ENCODE measurements around the gene SLC25A21.
"Not testable (repeated sequence)": the region's sequence is repeated elsewhere in the genome, so short reads cannot be mapped to it uniquely, and the experiment has no call there.

The SLC25A21 gene

DNA sequence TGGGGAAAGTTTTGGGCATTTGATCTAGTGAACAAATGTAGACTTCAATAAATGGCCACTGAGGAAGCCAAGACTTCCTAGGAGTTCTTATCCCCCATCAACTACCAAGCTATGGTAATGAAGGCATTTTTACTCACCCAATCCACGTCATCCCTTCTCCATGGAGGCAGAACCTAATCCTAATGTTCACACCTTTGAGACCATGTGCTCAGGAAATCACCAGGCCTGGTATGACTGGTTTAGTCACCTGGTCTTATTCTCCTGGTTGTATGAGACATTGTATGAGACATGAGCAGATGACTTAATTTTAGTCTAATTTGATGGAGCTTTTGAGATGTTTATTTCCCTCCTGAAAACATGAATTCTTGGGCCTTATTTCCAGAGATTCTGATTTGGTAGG lies 422.2 kb downstream of the SLC25A21 start:
- DNase-seq = no peak

- no peak for DNase-seq
Measured at GRCh38 chr14:36748610-36749213, 423.7 kb downstream of the SLC25A21 start.

DNA sequence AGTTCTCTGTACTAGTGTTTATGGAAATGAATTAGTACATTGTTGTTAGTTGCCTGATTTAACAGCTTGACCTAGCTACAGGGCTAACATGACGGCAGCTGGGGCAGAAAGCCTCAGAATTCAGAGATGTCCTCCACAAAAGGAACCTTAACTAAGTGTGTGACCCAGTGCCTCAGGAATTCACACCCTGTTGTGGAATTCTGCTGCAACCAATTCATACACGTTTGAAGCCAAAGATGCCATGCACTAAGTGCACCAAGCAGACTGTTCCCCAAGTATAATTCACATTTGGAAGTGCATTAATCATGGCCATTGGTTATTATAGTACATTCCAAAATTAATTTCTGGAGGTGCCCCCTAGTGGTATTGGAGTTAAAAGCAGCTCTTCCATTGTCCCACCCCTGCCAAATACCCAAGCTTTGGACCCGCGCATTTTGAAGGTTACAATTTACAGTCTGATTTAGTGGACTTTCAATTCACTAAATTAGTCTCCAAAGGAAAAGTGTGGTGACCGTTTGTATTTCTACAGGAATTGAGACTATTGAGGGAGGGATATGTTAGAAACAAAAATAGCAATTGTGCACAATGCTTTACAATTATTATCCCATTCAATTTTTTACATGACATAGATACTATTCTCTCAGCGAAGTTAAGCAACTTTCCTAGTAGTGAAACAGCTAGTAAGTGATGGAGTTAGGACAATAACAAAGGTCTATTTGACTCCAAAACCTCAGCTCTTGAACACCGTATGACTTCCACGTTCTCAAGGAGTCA lies 424.8 kb downstream of the SLC25A21 start:
- DNase-seq = no peak

DNA sequence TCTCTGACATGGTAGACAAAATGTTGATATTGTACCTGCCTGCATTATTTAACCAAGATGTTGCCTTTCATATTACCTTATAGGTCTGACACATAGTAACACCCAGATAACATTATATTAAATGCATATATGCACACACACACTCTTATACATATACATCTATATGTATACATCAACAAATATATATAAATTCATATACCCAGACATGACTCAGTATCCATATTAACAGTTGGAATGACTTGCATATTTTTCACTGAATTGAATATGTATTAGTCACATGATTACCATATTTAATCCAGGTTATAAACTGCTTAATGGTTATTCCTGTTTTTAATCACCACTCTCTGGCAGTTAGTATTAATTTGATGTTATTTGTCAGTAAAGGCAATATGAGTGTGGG lies 425.5 kb downstream of the SLC25A21 start:
- DNase-seq = no peak

- DNase-seq = no peak
Measured at GRCh38 chr14:36741858-36742257, 430.5 kb downstream of the SLC25A21 start.

DNA sequence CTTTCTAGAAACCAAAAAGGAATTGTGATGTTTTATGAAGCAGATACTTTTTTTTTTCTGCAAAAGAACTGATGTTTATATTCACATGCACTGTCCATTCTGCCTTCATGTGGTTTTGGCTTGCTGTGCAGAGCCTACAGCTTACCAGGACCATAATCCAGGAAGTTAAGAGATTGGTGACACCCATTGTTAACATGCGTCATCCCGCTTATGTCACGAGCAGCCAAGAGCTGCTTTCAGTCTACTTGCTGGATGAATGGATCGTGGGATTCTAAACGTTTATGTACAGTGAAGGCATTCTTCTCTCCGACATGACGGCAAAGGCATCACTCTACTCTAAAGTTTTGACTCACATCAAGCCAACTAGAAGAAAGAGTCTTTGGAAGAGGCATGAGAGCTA lies 434.1 kb downstream of the SLC25A21 start:
- no peak for DNase-seq

DNA sequence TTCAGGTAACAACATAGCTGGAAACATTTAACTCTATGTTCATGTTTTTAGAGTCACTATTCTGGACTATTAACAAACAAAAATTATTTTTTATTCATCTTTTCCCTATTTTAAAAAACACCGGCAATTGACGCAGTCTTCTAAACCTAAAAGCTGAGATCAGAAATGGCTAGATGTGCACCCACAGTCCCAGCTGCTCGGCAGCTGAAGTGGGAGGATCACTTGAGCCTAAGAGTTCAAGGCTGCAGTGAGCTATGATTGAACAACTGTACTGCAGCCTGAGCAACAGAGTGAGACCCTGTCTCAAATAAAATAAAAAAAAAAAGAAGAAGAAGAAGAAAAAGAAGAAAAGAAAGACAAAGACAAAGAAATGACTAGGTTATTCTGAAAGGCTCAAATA lies 446.3 kb downstream of the SLC25A21 start:
- DNase-seq = no peak

- no peak for DNase-seq
Measured at GRCh38 chr14:36724162-36724561, 448.2 kb downstream of the SLC25A21 start.

- no peak for DNase-seq
Measured at GRCh38 chr14:36723530-36723929, 448.9 kb downstream of the SLC25A21 start.

DNA sequence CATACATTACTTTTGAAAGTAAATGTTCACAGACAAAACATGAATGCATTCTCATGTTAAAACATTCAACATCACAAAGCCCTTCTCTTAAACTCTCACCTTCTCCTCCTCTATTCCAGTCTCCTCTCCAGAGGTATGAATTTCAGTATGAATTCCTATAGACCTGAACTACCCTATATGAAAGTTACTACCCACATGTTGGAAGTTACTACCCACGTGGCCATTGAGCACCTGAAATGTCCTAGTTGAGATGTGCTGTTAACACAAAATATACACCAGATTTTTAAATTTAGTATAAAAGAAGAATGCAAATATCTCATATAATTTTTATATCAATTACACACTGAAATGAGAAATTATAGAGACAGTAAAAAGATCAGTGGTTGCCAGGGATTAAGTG lies 450.5 kb downstream of the SLC25A21 start:
- no peak for DNase-seq

GRCh38 chr14:36720657-36721056 lies 451.7 kb downstream of the SLC25A21 start:
- no peak for DNase-seq

DNA sequence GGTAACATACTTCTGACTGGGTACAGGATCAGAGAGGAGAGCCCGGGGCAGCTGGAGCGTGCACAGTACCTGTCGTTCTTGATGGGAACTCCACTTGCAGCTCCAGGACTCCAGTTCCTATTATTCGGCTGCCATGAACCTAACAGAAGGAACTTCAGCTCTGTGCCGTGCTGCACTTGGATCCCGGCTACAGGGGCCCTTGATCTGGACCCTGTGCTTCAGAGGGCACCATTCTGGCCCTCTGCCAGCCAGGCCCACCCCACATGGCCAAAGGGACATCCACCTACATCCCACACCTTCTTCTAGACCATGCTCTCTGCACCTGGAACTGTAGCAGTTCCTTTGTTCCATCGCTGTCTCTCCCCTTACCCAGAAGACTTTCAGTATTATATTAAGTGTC lies 452.6 kb downstream of the SLC25A21 start:
- DNase-seq = no peak

DNA sequence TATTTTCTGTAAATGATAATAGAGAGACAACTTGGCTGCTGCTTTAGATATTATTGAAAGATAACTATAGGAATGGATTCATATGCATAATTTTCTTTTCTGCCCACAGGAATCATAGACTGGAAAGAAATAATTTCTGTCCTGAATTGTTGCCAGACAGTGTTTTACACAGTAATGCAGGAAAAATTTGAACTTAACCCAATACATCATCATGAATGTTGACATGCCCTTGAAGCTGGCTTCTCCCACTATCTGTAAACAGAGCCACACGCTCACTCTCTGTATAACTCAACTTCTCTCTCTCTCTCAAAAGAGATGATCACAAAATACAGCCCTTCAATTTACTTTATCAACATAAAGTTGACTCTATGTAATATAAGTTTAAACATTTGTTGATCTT lies 454.2 kb downstream of the SLC25A21 start:
- no peak for DNase-seq

DNA sequence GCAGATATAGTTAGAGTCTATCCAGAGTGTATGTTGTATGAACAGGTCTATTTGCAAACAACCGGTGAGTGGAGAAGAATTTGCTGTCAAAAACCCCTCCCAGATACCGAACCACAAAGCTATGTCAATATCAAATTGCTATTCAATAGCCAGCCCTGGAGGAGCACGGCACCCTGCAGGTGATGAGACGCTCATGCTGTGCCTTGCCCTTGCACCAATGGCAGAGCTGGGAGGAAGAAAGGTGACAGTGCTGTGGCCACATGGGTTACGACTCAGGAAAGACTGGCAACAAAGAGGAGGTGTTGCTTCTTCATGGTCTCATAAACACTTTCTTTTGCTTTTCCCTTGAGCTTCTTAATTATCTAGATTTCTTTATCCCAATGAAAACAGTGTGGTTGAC lies 455.0 kb downstream of the SLC25A21 start:
- DNase-seq = no peak

DNA sequence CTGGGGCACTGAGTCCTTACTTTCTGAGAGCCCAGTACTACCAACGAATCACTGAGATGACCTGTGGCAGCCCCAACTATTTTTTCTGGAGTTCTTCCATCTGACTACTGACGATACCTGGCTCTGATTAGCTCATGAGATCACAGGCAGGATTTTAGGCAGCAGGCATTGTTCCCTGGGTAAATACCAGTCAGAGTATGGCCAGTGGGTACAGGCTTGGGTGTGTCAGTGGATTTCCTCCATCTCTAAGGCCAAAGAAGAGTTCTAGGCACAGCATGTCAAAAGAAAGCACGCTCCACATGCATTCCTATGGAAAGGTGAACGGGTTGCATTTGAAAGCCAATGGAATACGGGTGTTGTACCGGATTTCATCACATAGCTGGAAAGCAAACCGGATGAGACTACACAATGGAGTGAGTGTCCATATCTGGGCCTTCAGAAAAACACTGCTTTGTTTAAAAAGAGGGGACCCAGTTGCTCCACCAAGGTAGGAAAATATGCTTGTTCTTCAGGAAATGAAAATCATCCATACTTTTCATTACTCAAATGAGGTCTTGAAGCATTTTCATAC lies 455.7 kb downstream of the SLC25A21 start:
- no peak for DNase-seq

DNA sequence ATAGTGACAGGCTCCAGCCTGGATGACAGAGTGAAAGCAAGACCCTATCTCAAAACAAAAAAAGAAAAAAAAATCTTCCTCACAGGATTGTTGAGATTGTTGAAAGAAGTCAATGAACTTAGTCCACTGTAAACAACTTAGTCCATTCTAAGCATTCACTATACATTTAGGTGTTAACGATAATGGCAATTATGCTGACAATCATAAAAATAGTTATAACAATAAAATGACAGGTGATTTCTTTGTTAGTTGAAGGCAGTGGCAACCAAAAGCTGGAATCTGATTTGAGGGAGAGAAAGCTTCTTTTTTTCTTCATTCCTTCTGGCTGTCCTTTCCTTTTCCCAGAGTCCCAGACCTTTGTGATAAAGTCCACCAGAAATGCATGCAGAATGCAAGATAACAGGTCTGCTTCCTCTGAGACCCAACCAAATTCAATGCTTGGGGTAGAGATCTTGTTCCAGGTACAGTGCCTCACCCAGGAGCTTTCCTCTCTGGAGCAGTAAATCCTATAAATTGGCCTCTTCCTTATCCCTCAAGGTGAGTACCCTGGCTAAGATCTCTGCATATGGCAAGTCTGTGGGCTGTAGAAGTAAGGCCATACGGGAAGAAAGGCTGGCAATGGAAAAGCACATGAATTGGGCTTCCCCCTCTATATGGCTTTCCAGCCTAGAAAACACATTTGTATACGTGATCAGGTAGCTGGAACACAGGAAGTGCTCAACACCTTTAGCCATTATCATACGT lies 458.3 kb downstream of the SLC25A21 start:
- no peak for DNase-seq

DNA sequence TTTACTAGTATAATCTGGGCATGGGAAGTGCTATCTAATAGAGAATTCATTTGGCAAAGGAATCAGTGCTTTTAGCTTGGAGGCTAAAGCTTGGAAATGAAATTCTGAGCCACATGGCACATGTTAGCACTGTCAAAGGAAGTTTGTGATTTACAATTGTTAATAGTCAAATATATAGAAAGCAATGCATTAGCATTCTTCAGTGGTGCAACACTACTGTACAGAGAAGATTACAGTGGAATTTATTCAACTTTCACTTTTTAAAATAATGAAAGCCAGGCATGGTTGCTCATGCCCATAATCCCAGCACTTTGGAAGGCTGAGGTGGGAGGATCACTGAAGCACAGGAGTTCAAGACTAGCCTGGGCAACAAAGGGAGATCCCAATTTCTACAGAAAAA lies 464.8 kb downstream of the SLC25A21 start:
- no peak for DNase-seq

GRCh38 chr14:36702474-36702873 lies 469.9 kb downstream of the SLC25A21 start:
- no peak for DNase-seq

GRCh38 chr14:36701132-36701531 lies 471.3 kb downstream of the SLC25A21 start:
- no peak for DNase-seq

DNA sequence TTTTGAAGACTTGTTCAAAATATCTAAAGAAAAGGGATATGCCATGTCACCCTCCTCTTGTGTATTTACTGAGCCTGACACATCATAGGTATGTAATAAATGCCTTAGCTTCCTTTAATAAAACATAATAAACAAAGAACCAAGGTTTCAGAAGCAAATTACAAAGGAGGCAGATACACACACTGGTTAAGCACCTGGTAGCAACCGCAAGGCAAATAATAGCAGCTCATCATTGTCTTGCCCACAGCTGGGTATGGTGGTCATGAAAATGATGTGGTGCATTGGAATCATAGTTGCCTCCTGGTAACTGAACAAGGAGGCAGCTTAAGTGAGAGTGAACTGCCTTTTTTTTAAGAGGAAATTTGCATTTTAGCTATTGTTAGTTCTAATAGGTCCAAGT lies 471.8 kb downstream of the SLC25A21 start:
- no peak for DNase-seq

- not testable (repeated sequence) for DNase-seq
Measured at GRCh38 chr14:36699420-36699819, 473.0 kb downstream of the SLC25A21 start.

GRCh38 chr14:36690311-36691040 lies 481.9 kb downstream of the SLC25A21 start:
- no peak for DNase-seq

- no peak for DNase-seq
Measured at GRCh38 chr14:36684946-36685345, 487.5 kb downstream of the SLC25A21 start.
